Ectodermal cell (in vitro differentiated cells): ENCODE measurements around the gene SEC31B. TPM values are rescaled to one million over a fixed set of nuclear protein-coding genes. Genes with fewer than 3 reads are reported as not detected.
A peak's percentile ranks its signal among the peaks of the same experiment; 100 is the strongest.

Source experiments
- H3K27ac ChIP-seq: 2 replicates; pipeline ENCODE4 v1.7.0; 2013; ENCODE audit warnings: mild to moderate bottlenecking, low read depth, low read length; ENCODE audit not compliant: insufficient read depth, poor library complexity, severe bottlenecking
- H3K27me3 ChIP-seq: 2 replicates; pipeline ENCODE4 v1.7.0; 2013; ENCODE audit warnings: mild to moderate bottlenecking, low read length; ENCODE audit not compliant: insufficient read depth, control insufficient read depth, poor library complexity, severe bottlenecking
- H3K36me3 ChIP-seq: one replicate; pipeline ENCODE4 v1.7.0; 2013; ENCODE audit warnings: low read length; ENCODE audit not compliant: control insufficient read depth, insufficient read depth
- H3K4me1 ChIP-seq: one replicate; pipeline ENCODE4 v1.7.0; 2013; ENCODE audit warnings: low read length; ENCODE audit not compliant: control insufficient read depth, insufficient read depth
- H3K4me3 ChIP-seq: 2 replicates; pipeline ENCODE4 v1.7.0; 2013; ENCODE audit warnings: low read depth, low read length, control low read depth; ENCODE audit not compliant: insufficient read depth
- H3K9me3 ChIP-seq: 2 replicates; pipeline ENCODE4 v1.7.0; 2013; ENCODE audit warnings: mild to moderate bottlenecking, low read length, moderate library complexity; ENCODE audit not compliant: control insufficient read depth
- WGBS, 2 experiments: methylation state at CpG; one replicate each; pipeline ENCODE4 v1.1.7; 2013; ENCODE audit warnings: missing lambda C conversion rate in 2 of 2; 5-methylcytosine and 5-hydroxymethylcytosine counted together
- polyA plus RNA-seq, 4 experiments: library from polyadenylated mRNA; stranded (reverse); fragments of 50-300 nt; gene quantifications; one replicate each; pipeline ENCODE4 v1.2.3, GENCODE V29; 2013

Gene SEC31B
- polyA plus RNA-seq (2013, experiment 1 of 4): 17.2 TPM
- 17.2 TPM for polyA plus RNA-seq (2013, experiment 2 of 4)
- polyA plus RNA-seq (2013, experiment 3 of 4): 12.5 TPM
- polyA plus RNA-seq (2013, experiment 4 of 4): 14.2 TPM

- Histone ChIP-seq H3K9me3 (no peaks in the 10 kb centered on the region), H3K4me1 (no peaks in the 10 kb centered on the region), H3K4me3 (peak within 1 kb of the TSS; percentile 46), H3K36me3 (peaks cover 7% of the 10 kb centered on the region), H3K27ac (no peak within 1 kb of the TSS), H3K27me3 (peaks cover 48% of the 10 kb centered on the region)
- 2% methylated on average over 72 of the region's 72 CpGs for WGBS, 2 experiments
These were observed at the start of gene SEC31B for GRCh38 chr10:100519311-100520051. SEC31B (minus strand) TSS chr10:100519861; CDS start chr10:100516952, 2,909 bp downstream.

- Histone ChIP-seq H3K9me3 (no peaks in the 10 kb centered on the region), H3K27ac (no peak overlapping the region), H3K27me3 (peaks cover 66% of the 10 kb centered on the region), H3K36me3 (no peaks in the 10 kb centered on the region), H3K4me1 (no peaks in the 10 kb centered on the region), H3K4me3 (no peak overlapping the region)
- WGBS, 2 experiments: 80 to 82% methylated on average over 3 of the region's 3 CpGs
These were observed 49.3 kb upstream of the SEC31B start for GRCh38 chr10:100568912-100569311.

DNA sequence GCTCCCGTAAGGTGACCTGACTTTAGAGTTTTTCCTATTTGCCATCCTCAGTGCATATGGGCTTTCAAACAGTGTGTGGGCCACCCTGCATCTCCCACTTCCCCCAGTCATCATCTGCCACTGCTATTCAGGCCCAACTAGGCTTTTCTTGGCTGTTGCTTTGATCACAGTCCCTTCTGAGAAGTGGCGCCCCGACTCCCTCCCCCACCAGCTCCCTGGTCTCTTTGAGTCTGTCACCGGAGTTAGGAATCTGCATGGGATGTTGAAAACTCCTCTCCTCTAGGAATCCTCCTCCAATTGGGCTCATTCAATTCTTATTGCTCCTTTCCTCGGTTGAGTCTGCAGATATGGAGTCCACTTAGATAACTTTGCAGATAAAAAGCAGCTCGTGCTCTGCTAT, 48.2 kb upstream of the SEC31B start:
- Histone ChIP-seq H3K27ac (no peak overlapping the region), H3K27me3 (peaks cover 72% of the 10 kb centered on the region), H3K36me3 (no peaks in the 10 kb centered on the region), H3K4me1 (no peaks in the 10 kb centered on the region), H3K4me3 (no peak overlapping the region), H3K9me3 (no peaks in the 10 kb centered on the region)
- 54 to 68% methylated on average over 6 of the region's 6 CpGs for WGBS, 2 experiments

- Histone ChIP-seq H3K9me3 (no peaks in the 10 kb centered on the region), H3K27me3 (peaks cover 78% of the 10 kb centered on the region)
- 67 to 71% methylated on average over 11 of the region's 11 CpGs for WGBS, 2 experiments
These were observed 47.6 kb upstream of the SEC31B start for GRCh38 chr10:100567249-100567648.

GRCh38 chr10:100566561-100566960, 46.9 kb upstream of the SEC31B start:
- 71 to 75% methylated on average over 3 of the region's 3 CpGs for WGBS, 2 experiments
- H3K4me3 ChIP-seq: no peak overlapping the region
- no peaks in the 10 kb centered on the region for H3K4me1 ChIP-seq
- no peaks in the 10 kb centered on the region for H3K36me3 ChIP-seq
- H3K27ac ChIP-seq: no peak overlapping the region
- H3K9me3 ChIP-seq: no peaks in the 10 kb centered on the region
- peaks cover 78% of the 10 kb centered on the region for H3K27me3 ChIP-seq

More at GRCh38 chr10:100567249-100567648, 47.6 kb upstream of the SEC31B start:
- Histone ChIP-seq H3K4me3 (no peak overlapping the region), H3K4me1 (no peaks in the 10 kb centered on the region), H3K27ac (no peak overlapping the region), H3K36me3 (no peaks in the 10 kb centered on the region)

- H3K27ac ChIP-seq: no peak overlapping the region
- no peaks in the 10 kb centered on the region for H3K9me3 ChIP-seq
- WGBS, 2 experiments: 88 to 91% methylated on average over 9 of the region's 9 CpGs
- H3K4me3 ChIP-seq: no peak overlapping the region
- no peaks in the 10 kb centered on the region for H3K36me3 ChIP-seq
- peaks cover 70% of the 10 kb centered on the region for H3K27me3 ChIP-seq
- H3K4me1 ChIP-seq: no peaks in the 10 kb centered on the region
These were observed 45.7 kb upstream of the SEC31B start for GRCh38 chr10:100565206-100565985.

DNA sequence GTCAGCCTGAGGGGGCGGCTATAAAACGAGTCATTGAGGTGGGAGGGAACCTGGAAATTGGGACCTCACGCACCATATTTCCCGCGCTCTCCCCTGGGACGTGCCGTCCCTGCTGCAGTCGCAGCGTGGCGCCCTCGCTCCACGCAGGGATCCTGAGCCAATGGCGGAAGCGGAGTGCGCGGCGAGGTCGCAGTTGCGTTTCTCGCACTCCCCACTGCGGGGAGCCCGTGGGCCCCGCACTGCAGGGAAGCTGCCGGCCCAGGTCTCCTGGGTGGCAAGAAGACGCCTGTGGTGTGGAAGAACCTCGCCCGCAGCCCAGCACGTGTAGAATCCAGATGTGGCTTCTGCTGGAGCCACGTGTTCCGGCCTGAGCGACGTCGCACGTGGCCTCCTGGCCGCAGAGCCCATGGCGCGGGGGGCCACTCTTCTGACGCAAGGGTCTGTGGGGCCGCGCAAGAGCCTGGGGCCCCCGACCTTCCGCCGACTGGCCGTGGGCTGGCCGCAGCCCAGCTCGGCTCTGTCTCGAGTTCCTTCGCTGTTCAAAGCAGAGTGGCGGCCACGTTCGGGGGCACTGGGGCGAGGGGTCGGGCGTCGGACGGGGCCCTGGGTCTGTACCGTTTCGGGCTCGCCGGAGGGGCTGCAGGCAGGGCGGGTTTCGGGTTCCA, 42.5 kb upstream of the SEC31B start:
- no peak overlapping the region for H3K27ac ChIP-seq
- H3K4me3 ChIP-seq: no peak overlapping the region
- H3K4me1 ChIP-seq: no peaks in the 10 kb centered on the region
- 46 to 48% methylated on average over 62 of the region's 62 CpGs for WGBS, 2 experiments
- no peaks in the 10 kb centered on the region for H3K9me3 ChIP-seq
- no peaks in the 10 kb centered on the region for H3K36me3 ChIP-seq
- H3K27me3 ChIP-seq: peaks cover 48% of the 10 kb centered on the region

DNA sequence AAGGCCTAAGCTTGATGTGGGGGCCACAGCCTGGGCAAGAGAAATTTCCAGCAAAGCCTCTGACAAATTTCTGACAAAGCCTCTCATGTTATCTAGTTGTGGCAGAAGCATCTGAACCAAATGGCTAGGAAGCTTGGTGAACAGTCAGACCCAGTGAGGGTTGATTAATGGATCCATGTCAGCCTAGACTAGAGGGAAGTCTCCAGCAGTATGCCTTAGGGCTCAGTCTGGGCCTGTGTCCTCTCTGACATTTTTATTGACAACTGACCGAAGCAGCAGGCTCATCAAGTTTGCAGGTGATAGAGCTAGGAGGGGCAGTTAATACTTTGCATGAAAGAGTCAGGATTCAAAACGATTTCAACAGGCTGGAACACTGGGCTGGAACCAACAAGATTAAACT, 41.3 kb upstream of the SEC31B start:
- 81 to 83% methylated on average over 2 of the region's 2 CpGs for WGBS, 2 experiments

GRCh38 chr10:100560248-100560647, 40.6 kb upstream of the SEC31B start:
- Histone ChIP-seq H3K4me1 (no peaks in the 10 kb centered on the region), H3K27me3 (peaks cover 29% of the 10 kb centered on the region), H3K9me3 (no peaks in the 10 kb centered on the region), H3K36me3 (no peaks in the 10 kb centered on the region), H3K4me3 (no peak overlapping the region), H3K27ac (no peak overlapping the region)
- 94 to 100% methylated on average over 1 of the region's 1 CpG for WGBS, 2 experiments

More for the DNA sequence above, 41.3 kb upstream of the SEC31B start:
- no peaks in the 10 kb centered on the region for H3K4me1 ChIP-seq
- H3K27ac ChIP-seq: no peak overlapping the region
- H3K27me3 ChIP-seq: peaks cover 37% of the 10 kb centered on the region
- H3K36me3 ChIP-seq: no peaks in the 10 kb centered on the region
- no peak overlapping the region for H3K4me3 ChIP-seq
- no peaks in the 10 kb centered on the region for H3K9me3 ChIP-seq

DNA sequence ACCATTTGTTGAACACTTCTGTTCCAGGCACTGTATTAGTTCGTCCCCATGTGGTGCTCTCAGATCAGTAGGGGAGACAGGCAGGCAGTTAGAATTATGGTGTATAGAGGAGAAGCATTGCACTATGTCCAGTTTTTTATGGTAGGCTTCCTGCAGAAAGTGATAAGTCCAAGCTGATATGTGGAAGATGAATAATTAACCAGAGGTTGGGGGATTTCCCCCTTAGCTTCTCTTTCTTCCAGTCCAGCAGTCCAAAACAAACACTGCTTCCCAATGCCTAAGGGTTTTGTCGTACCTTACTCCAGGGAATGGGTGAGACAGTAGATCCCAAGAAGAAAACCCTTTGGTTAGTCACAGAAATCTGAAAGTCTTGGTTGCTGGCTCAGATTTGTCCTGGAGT, 35.2 kb upstream of the SEC31B start:
- Histone ChIP-seq H3K4me1 (no peaks in the 10 kb centered on the region), H3K9me3 (no peaks in the 10 kb centered on the region), H3K4me3 (no peak overlapping the region), H3K36me3 (peaks cover 2% of the 10 kb centered on the region), H3K27me3 (no peaks in the 10 kb centered on the region), H3K27ac (no peak overlapping the region)
- 97 to 99% methylated on average over 2 of the region's 2 CpGs for WGBS, 2 experiments
